BLaER1 (cell line): ENCODE data around the gene CTXN1.
"Not testable (repeated sequence)": the region's sequence is repeated elsewhere in the genome, so short reads cannot be mapped to it uniquely, and the experiment has no call there.

ENCODE experiments used
- H3K27ac ChIP-seq: shearing (Covaris generic); formaldehyde crosslinking; 2 replicates; pipeline ENCODE4 v1.8.1; 2022
- H3K27me3 ChIP-seq: shearing (Covaris generic); formaldehyde crosslinking; 2 replicates; pipeline ENCODE4 v1.8.1; 2022
- H3K36me3 ChIP-seq: shearing (Covaris generic); formaldehyde crosslinking; 2 replicates; pipeline ENCODE4 v1.8.1; 2022
- H3K4me1 ChIP-seq: shearing (Covaris generic); formaldehyde crosslinking; 2 replicates; pipeline ENCODE4 v1.8.1; 2022
- H3K4me2 ChIP-seq: shearing (Covaris generic); formaldehyde crosslinking; 2 replicates; pipeline ENCODE4 v1.8.1; 2022
- H3K4me3 ChIP-seq: shearing (Covaris generic); formaldehyde crosslinking; 2 replicates; pipeline ENCODE4 v1.8.1; 2022
- H3K9ac ChIP-seq: shearing (Covaris generic); formaldehyde crosslinking; 2 replicates; pipeline ENCODE4 v1.8.1; 2022
- H3K9me3 ChIP-seq: shearing (Covaris generic); formaldehyde crosslinking; 2 replicates; pipeline ENCODE4 v1.8.1; 2022
- H4K20me1 ChIP-seq: shearing (Covaris generic); formaldehyde crosslinking; 2 replicates; pipeline ENCODE4 v1.8.1; 2022
- Cebpa-rat ChIP-seq: shearing (Covaris generic); IDR thresholded peaks from 2 replicates; pipeline ENCODE4 v1.8.1; 2022

The CTXN1 gene

DNA sequence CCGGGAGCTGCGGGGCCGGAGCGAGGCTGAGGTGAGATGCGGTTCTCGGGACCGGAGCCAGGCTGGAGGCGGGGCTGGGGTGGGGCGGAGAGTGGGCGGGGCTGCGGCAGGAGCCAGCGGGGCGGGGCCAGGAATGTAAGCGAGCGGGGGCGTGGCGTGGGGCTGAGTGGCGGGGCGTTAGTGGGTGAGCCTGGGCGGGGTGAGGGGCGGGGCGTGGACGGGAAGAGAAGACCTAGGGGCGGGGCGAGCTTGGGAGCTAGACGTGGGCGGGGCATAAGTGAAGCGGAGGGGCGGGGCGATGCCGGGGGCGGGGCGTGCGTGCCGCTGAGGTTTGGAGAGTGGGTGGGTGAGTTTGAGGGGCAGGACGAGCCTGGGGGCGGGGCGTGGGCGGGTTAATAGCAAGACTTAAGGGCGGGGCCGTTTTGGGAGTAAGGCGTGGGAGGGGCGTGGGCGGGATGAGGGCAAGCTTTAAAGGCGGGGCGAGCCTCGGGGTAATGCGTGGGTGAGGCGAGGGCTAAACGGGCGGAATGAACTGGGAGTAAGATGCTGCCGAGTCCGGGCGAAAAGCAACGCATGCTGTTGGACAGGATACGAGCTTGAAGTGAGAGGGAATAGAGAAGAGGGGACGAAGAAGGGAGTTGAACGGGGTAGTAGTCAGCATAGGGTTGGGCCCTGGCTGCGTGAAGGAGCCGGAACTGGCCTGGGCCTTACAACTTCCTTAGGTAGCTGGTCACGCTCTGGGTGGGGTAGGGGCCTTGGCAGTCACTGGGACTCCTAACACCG is 5.2 kb downstream of the CTXN1 start:
- Histone ChIP-seq H3K9me3 (no peaks in the 10 kb centered on the region), H4K20me1 (peaks cover 81% of the 10 kb centered on the region), H3K27ac (0 out of 2 replicates have a peak overlapping the region, but pooled peaks have one; percentile 48), H3K9ac (peak overlapping the region; percentile 72), H3K27me3 (peaks cover 43% of the 10 kb centered on the region), H3K4me1 (peaks cover 74% of the 10 kb centered on the region), H3K36me3 (peaks cover 19% of the 10 kb centered on the region), H3K4me2 (peak overlapping the region; percentile 99), H3K4me3 (peak overlapping the region; percentile 72)
- no peak for TF ChIP-seq Cebpa-rat

DNA sequence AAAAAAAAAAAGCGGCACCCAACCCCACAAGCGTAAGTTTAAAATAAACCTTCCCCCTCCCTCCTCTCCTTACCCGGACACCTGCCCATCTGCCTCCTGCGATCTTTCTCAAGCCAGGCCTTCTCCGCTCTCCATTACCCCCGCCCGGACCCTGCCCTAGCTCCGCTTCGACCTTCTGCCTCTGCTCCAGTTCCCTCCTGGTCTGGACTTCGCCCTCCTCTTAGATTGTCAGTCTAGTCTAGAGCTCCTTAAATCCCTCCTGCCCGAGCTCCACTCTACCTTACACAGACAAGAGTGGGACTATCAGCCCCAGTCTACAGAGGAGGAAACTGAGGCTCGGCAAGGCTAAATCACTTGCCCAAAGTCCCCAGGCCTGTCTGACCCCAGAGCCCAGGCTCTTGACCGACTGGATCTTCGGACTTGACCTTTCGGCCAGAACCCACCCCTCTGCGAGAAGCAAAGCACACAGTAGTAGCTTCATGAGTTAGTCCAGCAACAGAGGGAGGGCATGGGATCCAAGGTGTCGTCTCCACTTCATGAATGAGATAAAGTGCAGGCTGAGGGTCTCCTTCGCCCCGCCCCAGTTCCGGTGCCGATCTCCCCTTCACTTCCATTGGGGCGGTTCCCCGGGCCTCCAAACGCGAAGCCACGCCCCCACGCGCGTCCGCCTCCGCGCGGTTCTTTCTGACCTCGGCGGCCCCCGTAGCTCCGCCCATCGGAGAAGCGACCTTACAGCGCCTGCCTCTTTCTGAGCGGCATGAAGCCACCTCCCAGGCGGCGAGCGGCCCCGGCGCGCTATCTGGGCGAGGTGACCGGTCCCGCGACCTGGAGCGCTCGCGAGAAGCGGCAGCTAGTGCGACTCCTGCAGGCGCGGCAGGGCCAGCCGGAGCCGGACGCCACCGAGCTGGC is 6.1 kb downstream of the CTXN1 start, which contains the start of gene SNAPC2:
TSS of gene SNAPC2 (plus strand) at position 729 of the 909 bp plus-strand sequence. CDS start at position 758, 29 bp downstream.
- peak within 1 kb of the TSS; percentile 99 for H3K4me2 ChIP-seq
- H3K27me3 ChIP-seq: peaks cover 51% of the 10 kb centered on the region
- H3K4me1 ChIP-seq: peaks cover 76% of the 10 kb centered on the region
- H3K27ac ChIP-seq: 0 out of 2 replicates have a peak within 1 kb of the TSS, but pooled peaks have one; percentile 48
- H3K4me3 ChIP-seq: peak within 1 kb of the TSS; percentile 72
- TF ChIP-seq Cebpa-rat: no peak
- peaks cover 19% of the 10 kb centered on the region for H3K36me3 ChIP-seq
- H4K20me1 ChIP-seq: peaks cover 89% of the 10 kb centered on the region
- no peaks in the 10 kb centered on the region for H3K9me3 ChIP-seq
- peak within 1 kb of the TSS; percentile 72 for H3K9ac ChIP-seq

DNA sequence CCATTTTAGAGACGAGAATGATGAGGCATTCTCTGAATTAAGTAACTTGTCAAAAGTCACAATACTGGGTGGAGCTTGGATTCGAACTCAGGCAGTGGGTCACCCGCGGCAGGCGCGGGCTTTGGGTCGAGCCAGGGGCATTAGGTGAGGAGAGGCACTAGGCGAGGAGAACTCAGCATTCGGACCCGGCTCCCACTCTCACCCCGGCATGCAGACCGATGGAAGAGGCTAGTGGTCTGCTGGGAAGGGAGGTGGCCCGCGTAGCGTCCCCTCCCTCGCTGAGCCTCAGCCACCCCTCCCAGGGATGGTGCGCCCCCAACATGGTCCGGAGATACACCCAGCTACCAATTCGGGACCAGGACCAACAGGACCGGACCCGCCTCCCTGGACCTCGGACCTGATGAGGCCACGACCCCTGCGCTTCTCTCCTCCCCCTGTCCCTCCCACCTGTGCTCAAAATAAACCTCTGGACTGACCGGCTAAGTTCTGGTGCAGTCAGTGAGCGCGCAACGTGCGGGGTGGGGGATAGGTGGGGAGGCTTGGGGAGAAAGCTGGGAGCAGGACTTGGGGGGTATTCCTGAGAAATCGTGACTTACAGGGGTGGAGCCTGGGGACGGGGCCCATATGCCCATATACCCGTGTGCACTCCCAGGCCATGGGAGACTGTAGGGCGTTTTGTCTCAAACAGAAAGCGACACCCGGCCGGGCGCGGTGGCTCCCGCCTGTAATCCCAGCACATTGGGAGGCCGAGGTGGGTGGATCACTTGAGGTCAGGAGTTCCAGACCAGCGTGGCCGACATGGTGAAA is 7.1 kb downstream of the CTXN1 start:
- Histone ChIP-seq H3K4me3 (no peak overlapping the region), H3K9me3 (no peaks in the 10 kb centered on the region), H3K9ac (no peak overlapping the region), H3K27ac (no peak overlapping the region), H3K4me1 (peaks cover 66% of the 10 kb centered on the region), H3K36me3 (peaks cover 23% of the 10 kb centered on the region), H3K4me2 (peak overlapping the region; percentile 99), H4K20me1 (peaks cover 90% of the 10 kb centered on the region), H3K27me3 (peaks cover 62% of the 10 kb centered on the region)
- no peak for TF ChIP-seq Cebpa-rat

DNA sequence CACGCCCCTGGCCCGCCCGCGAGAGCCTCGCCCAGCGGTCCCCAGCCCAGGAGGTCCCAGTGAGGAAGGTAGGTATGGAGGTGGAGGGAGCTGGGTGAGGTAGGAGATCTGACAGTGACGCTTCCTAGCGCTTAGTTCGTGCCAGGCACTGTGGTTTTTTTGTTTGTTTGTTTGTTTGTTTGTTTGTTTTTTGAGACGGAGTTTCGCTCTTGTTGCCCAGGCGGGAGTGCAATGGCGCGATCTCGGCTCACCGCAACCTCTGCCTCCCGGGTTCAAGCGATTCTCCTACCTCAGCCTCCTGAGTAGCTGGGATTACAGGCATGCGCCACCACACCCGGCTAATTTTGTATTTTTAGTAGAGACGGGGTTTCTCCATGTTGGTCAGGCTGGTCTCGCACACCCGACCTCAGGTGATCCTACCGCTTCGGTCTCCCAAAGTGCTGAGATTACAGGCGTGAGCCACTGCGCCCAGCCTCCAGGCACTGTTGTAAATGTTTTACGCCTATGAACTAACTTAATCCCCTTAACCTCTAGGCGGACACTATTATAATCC is 7.8 kb downstream of the CTXN1 start:
- not testable (repeated sequence) for H3K9me3 ChIP-seq, H3K27ac ChIP-seq, H3K9ac ChIP-seq
- H3K36me3 ChIP-seq: peaks cover 20% of the 10 kb centered on the region
- peak overlapping the region; percentile 65 for H3K4me3 ChIP-seq
- H4K20me1 ChIP-seq: peaks cover 90% of the 10 kb centered on the region
- H3K4me2 ChIP-seq: peak overlapping the region; percentile 94
- H3K27me3 ChIP-seq: peaks cover 68% of the 10 kb centered on the region
- H3K4me1 ChIP-seq: peaks cover 63% of the 10 kb centered on the region

DNA sequence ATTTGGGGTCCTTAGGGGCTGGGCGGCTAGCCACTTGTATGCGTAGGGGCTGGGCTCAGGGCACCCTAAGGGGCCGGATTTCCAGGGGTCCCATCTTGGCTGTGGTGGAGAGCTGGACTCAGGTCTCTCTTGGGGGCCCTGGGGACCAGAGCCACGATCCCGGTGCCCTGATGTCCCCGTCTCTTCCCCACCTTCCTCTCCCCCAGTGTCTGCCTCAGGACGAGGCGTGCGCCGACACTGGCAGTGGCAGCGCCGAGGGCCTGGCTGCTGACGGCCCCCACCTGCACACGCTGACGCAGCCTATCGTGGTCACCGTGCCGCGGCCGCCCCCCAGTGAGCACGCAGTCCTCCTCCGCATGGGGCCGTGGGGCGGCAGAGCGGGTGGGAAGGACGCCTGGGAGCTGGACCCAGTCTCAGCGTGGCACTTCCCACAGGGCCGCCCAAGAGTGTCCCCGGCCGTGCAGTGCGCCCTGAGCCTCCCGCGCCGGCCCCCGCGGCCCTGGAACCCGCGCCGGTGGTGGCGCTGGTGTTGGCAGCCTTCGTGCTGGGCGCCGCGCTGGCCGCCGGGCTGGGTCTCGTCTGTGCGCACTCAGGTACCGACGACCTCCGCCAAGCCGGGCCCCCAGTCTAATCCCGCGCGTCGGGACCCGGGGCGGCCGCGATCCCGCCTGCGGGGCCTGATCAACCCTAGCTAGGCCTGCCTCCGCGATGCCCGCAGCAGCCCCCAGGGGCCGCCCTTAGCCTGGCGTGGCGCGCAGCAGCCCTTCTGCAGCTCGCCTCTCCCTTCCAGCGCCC is 8.5 kb downstream of the CTXN1 start:
- no peak overlapping the region for H3K9ac ChIP-seq
- no peaks in the 10 kb centered on the region for H3K9me3 ChIP-seq
- H3K36me3 ChIP-seq: peaks cover 13% of the 10 kb centered on the region
- H3K27me3 ChIP-seq: peaks cover 70% of the 10 kb centered on the region
- no peak overlapping the region for H3K27ac ChIP-seq
- peaks cover 69% of the 10 kb centered on the region for H3K4me1 ChIP-seq
- peak overlapping the region; percentile 65 for H3K4me3 ChIP-seq
- peak overlapping the region; percentile 94 for H3K4me2 ChIP-seq
- no peak for TF ChIP-seq Cebpa-rat
- peaks cover 90% of the 10 kb centered on the region for H4K20me1 ChIP-seq

DNA sequence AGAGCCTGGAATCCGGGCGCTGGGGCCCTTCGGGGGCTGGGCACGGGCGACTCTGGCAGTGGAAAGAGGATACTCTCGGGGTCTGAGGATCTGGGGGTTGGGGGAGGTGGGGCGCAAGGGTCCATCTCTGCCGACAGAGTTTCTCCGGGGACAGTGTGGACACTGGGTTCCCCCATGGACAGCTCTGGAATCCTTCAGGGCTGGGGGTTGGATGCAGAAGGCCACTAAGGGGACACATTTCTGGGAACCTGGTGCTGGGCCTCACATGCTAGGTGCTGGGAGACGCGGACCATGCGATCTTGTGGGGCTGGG is 9.0 kb downstream of the CTXN1 start:
- Histone ChIP-seq H3K4me1 (peaks cover 71% of the 10 kb centered on the region), H3K9me3 (no peaks in the 10 kb centered on the region), H3K27me3 (peaks cover 70% of the 10 kb centered on the region), H3K4me2 (peak overlapping the region; percentile 94), H3K36me3 (peaks cover 12% of the 10 kb centered on the region), H3K27ac (no peak overlapping the region), H3K4me3 (peak overlapping the region; percentile 65), H3K9ac (no peak overlapping the region), H4K20me1 (peaks cover 90% of the 10 kb centered on the region)
- no peak for TF ChIP-seq Cebpa-rat

DNA sequence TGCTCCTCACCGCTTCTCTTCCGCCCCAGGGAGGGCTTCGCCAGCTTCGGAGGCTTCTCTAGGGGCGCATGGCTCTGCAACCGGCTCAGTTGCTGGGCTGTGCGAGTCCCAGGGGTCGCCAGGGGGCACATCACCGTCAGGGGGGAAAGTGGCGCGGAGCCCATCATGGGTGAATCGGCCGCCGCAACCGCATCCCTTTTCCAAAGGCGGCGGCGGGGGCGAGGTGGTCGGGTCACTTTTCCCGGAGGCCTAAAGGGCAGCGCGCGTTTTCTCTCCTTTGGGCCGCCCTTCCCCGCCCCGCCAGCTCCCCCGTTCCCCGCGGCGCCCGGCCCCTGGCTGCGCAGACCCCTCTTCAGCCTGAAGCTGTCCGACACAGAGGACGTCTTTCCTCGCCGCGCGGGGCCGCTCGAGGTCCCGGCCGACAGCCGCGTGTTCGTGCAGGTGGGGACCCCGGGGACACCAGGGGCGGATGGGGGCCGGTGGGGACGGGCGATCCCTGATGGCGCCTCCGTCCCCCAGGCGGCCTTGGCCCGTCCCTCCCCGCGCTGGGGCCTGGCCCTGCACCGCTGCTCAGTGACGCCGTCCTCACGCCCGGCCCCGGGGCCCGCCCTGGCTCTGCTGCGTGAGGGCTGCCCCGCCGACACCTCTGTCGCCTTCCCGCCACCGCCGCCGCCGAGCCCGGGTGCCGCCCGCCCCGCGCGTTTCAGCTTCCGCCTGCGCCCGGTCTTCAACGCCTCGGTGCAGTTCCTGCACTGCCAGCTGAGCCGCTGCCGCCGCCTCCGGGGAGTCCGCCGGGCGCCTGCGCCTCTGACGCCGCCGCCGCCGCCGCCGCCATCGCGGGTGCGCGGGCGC is 9.6 kb downstream of the CTXN1 start:
- Histone ChIP-seq H3K4me2 (peak overlapping the region; percentile 94), H4K20me1 (peaks cover 90% of the 10 kb centered on the region), H3K4me3 (peak overlapping the region; percentile 65), H3K27me3 (peaks cover 70% of the 10 kb centered on the region), H3K9me3 (no peaks in the 10 kb centered on the region), H3K9ac (peak overlapping the region; percentile 55), H3K36me3 (peaks cover 14% of the 10 kb centered on the region), H3K4me1 (peaks cover 71% of the 10 kb centered on the region), H3K27ac (no peak overlapping the region)
- no peak for TF ChIP-seq Cebpa-rat
